HG02938 (cell line): ENCODE results near the gene ARHGEF5.
"Not testable (repeated sequence)": the region's sequence is repeated elsewhere in the genome, so short reads cannot be mapped to it uniquely, and the experiment has no call there.

Source experiments
- ATAC-seq: cut with Tn5 transposase; IDR thresholded peaks from one replicate; pipeline ENCODE4 v1.9.1; 2021; ENCODE audit warnings: mild to moderate bottlenecking, moderate library complexity; ENCODE audit not compliant: unreplicated experiment

The ARHGEF5 gene

DNA sequence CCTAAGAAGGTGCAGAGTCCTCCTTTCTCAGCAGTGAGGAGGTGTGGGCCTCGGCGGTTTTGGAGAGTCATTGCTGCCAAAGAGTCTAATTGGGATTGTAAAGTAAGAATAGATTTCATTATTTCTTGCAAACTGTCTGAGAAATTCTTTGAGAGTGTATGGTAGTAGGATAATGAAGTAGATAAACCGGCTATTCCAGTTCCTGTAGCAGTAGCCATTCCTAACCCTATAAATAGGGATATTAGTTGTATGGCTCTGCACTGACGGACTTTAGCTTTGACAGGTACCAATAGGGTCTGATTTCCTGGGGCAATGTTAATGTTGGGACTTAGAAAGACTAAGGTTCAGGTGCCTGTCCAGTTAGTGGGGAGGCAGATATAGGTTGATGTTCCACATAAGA lies 63.7 kb downstream of the ARHGEF5 start:
- not testable (repeated sequence) for ATAC-seq

DNA sequence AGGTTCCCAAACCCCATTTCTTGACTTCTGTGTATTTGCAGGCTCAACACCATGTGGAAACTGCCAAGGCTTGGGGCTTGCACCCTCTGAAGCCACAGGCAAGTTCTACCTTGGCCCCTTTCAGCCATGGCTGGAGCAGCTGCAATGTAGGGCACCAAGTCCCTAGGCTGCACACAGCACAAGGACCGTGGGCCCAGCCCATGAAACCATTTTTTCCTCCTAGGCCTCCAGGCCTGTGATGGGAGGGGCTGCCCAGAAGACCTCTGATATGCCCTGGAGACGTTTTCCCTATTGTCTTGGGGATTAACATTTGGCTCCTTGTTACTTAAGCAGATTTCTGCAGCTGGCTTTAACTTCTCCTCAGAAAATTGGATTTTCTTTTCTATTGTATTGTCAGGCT lies 72.3 kb downstream of the ARHGEF5 start:
- not testable (repeated sequence) for ATAC-seq

DNA sequence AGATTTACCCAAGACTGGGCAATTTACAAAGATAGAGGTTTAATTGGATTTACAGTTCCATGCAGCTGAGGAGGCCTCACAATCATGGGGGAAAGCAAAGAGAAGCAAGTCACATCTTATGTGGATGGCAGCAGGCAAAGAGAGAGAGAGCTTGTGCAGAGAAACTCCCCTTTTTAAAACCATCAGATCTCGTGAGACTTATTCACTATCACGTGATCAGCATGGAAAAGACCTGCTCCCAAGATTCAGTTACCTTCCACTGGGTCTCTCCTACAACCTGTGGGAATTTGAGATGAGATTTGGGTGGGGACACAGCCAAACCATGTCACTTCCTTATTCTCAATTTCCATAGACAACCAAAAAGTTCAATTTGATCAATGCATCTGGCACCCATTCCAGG lies 73.2 kb downstream of the ARHGEF5 start:
- no peak for ATAC-seq
